UCSD-AML1 (cell line): Measurements from ENCODE around the gene TNFRSF9.
"Not testable (repeated sequence)": the region's sequence is repeated elsewhere in the genome, so short reads cannot be mapped to it uniquely, and the experiment has no call there.

Experiments
- DNase-seq: peaks from one replicate; lab custom pipeline; 2025; ENCODE audit not compliant: unreplicated experiment; lab: John Stamatoyannopoulos, UW

Gene TNFRSF9

DNA sequence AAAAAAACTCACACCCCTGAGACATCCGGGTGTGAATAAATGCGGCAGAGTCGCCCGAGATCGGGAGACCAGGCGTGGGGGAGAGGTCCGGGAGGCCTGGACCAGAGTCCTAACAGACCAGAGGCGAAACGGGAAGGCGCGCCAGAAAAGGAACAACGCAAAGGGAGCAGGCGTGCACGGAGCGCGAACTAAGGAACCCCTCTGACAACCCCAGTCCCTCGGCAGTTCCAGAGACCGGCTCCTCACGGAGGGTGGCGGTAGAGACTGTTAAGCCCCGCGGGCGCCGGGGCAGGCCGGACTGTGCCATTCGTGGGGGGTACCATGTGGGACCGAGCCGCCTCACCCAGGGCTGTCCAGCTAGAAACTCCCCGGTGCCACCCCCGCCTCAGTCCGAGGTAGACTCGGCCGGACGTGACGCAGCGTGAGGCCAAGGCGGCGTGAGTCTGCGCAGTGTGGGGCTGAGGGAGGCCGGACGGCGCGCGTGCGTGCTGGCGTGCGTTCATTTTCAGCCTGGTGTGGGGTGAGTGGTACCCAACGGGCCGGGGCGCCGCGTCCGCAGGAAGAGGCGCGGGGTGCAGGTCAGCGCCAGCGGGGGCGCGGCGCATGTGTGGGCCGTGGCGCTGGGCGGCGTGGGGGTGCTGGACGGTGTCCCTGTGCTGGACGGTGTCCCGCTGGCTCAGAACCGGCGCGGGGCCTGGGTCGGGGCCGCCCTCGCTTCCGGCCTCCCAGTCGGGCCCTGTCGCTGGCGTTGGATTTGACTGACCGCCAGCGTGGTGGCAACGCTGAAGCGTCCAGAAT lies 20.8 kb upstream of the TNFRSF9 start, which contains the start of gene PARK7:
Gene PARK7 (plus strand): TSS at position 496 of the 798 bp plus-strand sequence. CDS start 1,075 bp downstream, outside the sequence.
- DNase-seq = peak; percentile 100

DNA sequence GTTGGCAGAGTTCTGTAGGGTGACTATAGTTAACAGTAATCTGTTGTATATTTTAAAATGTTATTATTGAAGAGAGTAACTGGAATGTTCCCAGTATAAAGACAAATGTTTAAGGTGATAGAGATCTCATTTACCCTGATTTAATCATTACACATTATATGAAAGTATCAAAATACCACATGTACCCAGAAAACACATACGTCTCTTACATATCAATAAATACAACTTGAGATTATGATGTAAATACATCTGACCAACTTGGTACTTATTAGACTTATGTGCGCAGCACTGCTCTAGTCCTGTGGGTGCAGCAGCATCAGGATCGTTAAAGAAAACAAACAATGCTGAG lies 20.2 kb upstream of the TNFRSF9 start:
- DNase-seq = no peak

DNA sequence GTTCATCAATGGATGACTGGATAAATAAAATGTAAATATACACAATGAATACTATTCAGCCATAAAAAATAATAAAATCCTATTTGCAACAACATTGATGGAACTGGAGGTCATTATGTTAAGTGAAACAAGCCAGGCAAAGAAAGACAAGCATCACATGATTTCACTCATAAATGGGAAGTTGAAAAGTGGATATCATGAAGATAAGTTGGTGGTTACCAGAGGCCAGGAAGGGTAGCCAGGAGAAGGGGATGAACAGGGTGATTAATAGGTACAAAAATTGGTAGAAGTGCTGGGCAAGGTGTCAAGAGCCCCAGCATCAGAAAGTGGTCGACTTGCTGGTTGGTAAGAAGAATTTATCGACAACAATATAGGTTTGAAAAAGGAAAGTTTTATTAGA lies 19.5 kb upstream of the TNFRSF9 start:
- no peak for DNase-seq

- DNase-seq = no peak
These were observed 15.8 kb upstream of the TNFRSF9 start for GRCh38 chr1:7956218-7957032.

GRCh38 chr1:7954683-7955082 lies 14.0 kb upstream of the TNFRSF9 start:
- no peak for DNase-seq

DNA sequence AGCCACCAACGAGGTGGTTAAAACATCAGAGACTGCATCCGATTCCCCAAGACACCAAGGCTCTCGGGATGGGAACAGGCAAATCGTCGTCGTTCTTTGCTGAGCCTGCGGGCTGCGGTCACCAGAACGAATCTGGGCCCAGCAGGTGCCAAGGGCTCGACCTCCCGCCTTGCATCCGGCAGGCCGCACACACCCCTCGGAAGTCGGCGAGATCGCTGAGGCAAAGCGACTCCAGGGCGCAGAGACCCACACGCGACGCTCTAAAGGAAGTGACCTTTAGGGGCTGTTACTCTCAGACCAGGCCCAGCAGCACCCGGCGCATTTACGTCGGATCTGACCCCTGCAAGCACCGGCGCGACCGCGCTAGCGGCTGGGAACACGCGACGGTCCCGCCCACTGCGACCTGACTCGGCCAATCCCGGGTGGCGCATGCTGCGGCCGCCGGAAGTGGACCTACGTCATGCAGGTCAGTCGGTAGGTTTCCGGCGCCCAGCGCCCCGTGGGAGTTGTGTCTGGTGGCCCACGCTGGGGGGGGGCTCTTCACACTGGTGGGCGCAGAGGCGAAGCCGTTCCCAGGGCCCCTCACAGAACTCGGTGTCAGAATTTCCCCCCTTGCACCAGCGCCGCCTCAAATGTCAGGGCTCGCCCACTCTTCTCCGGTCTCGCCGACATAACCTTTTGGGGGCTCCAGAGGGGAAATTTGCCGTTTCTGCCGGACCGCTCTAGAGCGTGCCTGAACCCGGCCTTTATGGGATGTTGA lies 13.4 kb upstream of the TNFRSF9 start:
- DNase-seq = peak; percentile 98

DNA sequence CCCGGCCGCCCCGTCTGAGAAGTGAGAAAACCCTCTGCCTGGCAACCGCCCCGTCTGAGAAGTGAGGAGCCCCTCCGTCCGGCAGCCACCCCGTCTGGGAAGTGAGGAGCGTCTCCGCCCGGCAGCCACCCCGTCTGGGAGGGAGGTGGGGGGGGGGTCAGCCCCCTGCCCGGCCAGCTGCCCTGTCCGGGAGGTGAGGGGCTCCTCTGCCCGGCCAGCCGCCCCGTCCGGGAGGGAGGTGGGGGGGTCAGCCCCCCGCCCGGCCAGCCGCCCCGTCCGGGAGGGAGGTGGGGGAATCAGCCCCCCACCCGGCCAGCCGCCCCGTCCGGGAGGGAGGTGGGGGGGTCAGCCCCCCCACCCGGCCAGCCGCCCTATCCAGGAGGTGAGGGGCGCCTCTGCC lies 12.2 kb upstream of the TNFRSF9 start:
- DNase-seq = not testable (repeated sequence)

- DNase-seq = no peak
These were observed 8.3 kb upstream of the TNFRSF9 start for GRCh38 chr1:7948960-7949359.

GRCh38 chr1:7943251-7943650 lies 2.6 kb upstream of the TNFRSF9 start:
- DNase-seq = no peak

DNA sequence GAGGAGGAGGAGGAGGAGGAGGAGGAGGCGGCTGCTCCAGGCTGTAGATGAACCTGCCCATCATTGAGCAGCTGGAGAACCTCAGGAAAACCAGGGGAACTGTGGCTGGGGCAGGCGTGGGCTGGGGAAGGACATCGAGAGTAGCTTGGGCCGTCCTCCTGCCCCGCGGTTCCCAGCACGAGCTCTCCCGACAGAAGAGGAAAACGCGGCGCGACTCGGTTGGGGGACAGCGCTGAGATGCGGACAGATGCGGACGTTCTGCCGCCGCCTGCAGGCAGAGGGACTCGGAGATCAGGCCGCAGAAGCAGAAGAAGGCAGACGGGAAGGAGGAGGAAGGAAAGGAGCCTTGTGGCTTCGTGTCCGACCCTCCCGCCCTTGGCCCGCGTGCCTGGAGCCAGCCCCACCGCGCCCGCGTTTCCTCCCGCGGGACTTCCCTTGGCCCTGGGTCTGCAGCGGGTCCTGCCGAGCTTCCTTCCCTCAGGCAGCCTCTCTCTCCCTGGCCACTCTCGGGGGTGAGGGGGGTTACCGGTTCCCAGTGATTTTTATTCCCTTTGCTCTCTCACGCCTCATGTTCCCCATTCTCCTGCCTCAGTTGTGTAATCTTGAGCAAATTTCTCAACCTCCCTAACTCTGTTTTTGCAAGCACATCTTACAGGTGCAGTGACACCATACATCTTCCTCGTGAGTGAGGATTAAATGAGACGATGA lies 1.7 kb upstream of the TNFRSF9 start:
- DNase-seq = peak; percentile 82

- DNase-seq = no peak
These were observed 776 bp upstream of the TNFRSF9 start for GRCh38 chr1:7941437-7941793.

- no peak for DNase-seq
These were observed 605 bp downstream of the TNFRSF9 start for GRCh38 chr1:7940034-7940433.

- DNase-seq = no peak
These were observed 2.6 kb downstream of the TNFRSF9 start for GRCh38 chr1:7938070-7938469.

DNA sequence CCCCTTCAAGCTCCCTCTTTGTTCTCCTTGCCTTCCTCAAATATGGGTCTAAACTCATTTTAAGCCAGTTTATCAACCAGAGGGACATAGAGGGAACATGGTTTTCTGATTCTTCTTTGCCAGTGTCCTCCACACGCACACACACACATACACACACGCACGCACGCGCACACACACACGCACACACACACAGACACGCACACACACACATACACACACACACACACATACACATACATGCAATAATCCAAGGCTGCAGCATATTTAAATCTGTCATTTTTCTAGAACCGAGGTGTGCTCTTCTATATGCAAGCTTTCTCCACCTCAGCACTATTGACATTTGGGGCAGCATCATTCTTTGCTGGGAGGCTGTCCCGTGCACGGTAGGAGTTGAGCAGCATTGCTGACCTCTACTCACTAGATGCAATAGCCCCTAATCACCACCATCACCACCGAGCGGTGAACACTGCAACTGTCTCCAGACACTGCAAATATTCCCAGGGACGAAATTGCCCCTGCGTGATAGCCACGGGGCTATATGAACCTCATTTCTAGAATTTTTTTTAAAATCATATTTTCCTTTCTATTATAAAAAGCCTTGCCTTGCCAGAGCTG lies 8.0 kb downstream of the TNFRSF9 start:
- no peak for DNase-seq

- DNase-seq = no peak
These were observed 9.2 kb downstream of the TNFRSF9 start for GRCh38 chr1:7931446-7931812.

DNA sequence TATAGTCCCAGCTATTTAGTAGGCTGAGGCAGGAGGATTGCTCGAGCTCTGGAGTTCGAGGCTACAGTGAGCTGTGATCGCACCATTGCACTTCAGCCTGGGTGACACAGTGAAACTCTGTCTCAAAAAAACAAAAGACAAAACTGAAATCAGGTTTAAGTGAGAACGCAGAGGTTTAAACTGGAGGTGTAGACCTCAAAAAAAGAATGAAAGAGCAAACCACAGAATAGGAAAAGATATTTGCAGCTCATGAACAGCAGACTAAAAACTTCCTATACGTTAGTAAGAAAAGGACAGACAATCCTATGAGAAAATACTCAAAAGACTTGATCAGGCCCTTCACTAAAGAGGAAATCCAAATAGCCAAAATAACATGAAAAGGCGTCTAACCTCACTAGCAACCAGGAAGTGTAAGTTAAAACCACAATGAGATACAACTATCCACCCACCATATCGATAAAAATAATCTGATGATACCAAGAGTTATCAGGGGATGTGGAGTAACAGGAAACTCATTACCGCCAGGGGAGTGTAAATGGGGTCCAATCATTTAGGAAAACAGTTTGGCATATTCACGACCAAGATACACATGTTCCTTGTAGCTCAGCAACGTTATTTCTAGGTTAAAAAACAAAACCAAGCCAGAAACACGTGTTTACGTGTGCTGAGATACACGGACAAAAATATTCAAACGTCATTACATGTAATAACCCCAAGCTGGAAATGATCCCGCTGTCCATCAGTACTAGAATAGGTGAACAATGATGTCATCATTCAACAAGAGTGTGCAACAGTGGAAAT lies 9.8 kb downstream of the TNFRSF9 start:
- DNase-seq = no peak

GRCh38 chr1:7929637-7930036 lies 11.0 kb downstream of the TNFRSF9 start:
- no peak for DNase-seq

DNA sequence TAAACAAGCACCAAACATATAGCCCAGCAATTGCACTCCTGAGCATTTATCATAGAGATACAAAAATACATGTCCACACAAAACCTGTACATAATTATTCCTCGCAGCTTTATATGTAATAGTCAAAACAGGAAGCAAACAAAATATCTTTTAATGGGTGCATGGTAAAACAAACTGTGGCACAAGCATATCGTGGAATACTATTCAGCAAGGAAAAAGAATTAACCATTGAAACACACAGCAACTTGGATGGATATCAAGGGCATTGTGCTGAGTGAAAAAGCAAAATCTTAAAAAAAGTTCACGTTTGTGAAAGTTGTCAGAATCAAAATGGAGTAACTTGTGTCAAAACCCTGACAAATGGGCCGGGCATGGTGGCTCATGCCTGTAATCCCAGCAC lies 12.4 kb downstream of the TNFRSF9 start:
- DNase-seq = no peak

DNA sequence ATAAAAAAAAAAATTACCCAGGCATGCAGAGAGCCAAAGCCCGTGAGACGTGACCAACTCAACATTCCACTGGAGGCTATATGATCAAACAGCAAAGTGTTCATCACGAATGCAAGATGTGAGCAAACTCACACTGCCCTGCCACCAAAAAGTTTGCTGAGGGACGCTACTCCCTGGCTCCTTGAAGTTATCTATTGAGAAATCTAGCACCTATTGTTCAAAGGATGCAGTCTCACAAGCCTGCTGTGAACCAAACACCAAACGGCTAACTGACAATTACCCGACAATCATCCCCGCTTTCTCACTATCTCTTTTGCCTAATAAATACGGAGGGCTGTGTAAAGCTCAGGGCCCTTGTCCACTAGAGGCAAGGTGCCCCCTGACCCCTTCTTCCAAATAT lies 13.6 kb downstream of the TNFRSF9 start:
- DNase-seq = not testable (repeated sequence)

- DNase-seq = no peak
These were observed 18.3 kb downstream of the TNFRSF9 start for GRCh38 chr1:7922301-7922700.
